KMS-11 (cell line): ENCODE data around the gene PKD1L1.

Source experiments
- H2AFZ ChIP-seq: fragments of 200-600 bp; sonication (generic); 2 replicates; pipeline ENCODE4 v1.6.1; 2016; ENCODE audit warnings: antibody characterized with exemption, mixed run types, low read depth
- H3K27ac ChIP-seq: fragments of 200-600 bp; sonication (generic); 2 replicates; pipeline ENCODE4 v1.6.1; 2016; ENCODE audit warnings: mild to moderate bottlenecking, mixed run types
- H3K27me3 ChIP-seq: fragments of 200-600 bp; sonication (generic); 2 replicates; pipeline ENCODE4 v1.6.1; 2017; ENCODE audit warnings: mild to moderate bottlenecking, low read depth, mixed run types, moderate library complexity; ENCODE audit not compliant: insufficient read depth
- H3K36me3 ChIP-seq: fragments of 200-600 bp; sonication (generic); 2 replicates; pipeline ENCODE4 v1.6.1; 2017; ENCODE audit warnings: mild to moderate bottlenecking, mixed run types; ENCODE audit not compliant: insufficient read depth
- H3K4me1 ChIP-seq: fragments of 200-600 bp; sonication (generic); 2 replicates; pipeline ENCODE4 v1.6.1; 2016; ENCODE audit warnings: mild to moderate bottlenecking, low read depth, mixed run types; ENCODE audit not compliant: poor library complexity, severe bottlenecking
- H3K4me2 ChIP-seq: fragments of 200-600 bp; sonication (generic); 2 replicates; pipeline ENCODE4 v1.7.0; 2016; ENCODE audit warnings: mild to moderate bottlenecking, mixed run types
- H3K4me3 ChIP-seq: fragments of 200-600 bp; sonication (generic); IDR thresholded peaks from 2 replicates; pipeline ENCODE4 v1.6.1; 2017; ENCODE audit warnings: low read depth, low read length, mixed read lengths; ENCODE audit not compliant: insufficient read depth
- H3K79me2 ChIP-seq: fragments of 200-600 bp; sonication (generic); 2 replicates; pipeline ENCODE4 v1.6.1; 2016; ENCODE audit warnings: low read depth, mixed run types; ENCODE audit not compliant: insufficient read depth
- H3K9ac ChIP-seq: fragments of 200-600 bp; sonication (generic); 2 replicates; pipeline ENCODE4 v1.6.1; 2016; ENCODE audit warnings: mild to moderate bottlenecking, mixed run types
- H4K20me1 ChIP-seq: fragments of 200-600 bp; sonication (generic); 2 replicates; pipeline ENCODE4 v1.6.1; 2016; ENCODE audit warnings: mild to moderate bottlenecking, mixed run types; ENCODE audit not compliant: insufficient read depth
- CTCF ChIP-seq: fragments of 200-600 bp; sonication (generic); conservative IDR thresholded peaks from 2 replicates; pipeline ENCODE4 v1.6.1; 2017; ENCODE audit warnings: low read depth, mild to moderate bottlenecking, antibody characterized with exemption, low read length, moderate library complexity, mixed read lengths

The PKD1L1 gene

GRCh38 chr7:47885309-47885986 lies 62.8 kb downstream of the PKD1L1 start:
- Histone ChIP-seq H3K4me2 (peak overlapping the region; percentile 28; the same call in 1 of the 2 replicates), H4K20me1 (no peaks in the 10 kb centered on the region), H3K36me3 (no peaks in the 10 kb centered on the region), H3K4me3 (no peak overlapping the region), H3K4me1 (peaks cover 14% of the 10 kb centered on the region), H3K27me3 (no peaks in the 10 kb centered on the region), H3K9ac (no peak overlapping the region), H2AFZ (peak overlapping the region; percentile 14; the same call in 1 of the 2 replicates), H3K79me2 (no peaks in the 10 kb centered on the region), H3K27ac (no peak overlapping the region)
- TF ChIP-seq CTCF: no peak

- Histone ChIP-seq H4K20me1 (no peaks in the 10 kb centered on the region), H3K27ac (no peak overlapping the region), H3K4me1 (peaks cover 14% of the 10 kb centered on the region), H3K27me3 (no peaks in the 10 kb centered on the region), H3K4me2 (peak overlapping the region; percentile 28; the same call in 1 of the 2 replicates), H3K4me3 (no peak overlapping the region), H3K79me2 (no peaks in the 10 kb centered on the region), H3K9ac (no peak overlapping the region), H2AFZ (peak overlapping the region; percentile 14; the same call in 1 of the 2 replicates), H3K36me3 (no peaks in the 10 kb centered on the region)
- TF ChIP-seq CTCF: no peak
Observed at GRCh38 chr7:47884675-47885074, 63.6 kb downstream of the PKD1L1 start.

GRCh38 chr7:47882635-47883034 lies 65.6 kb downstream of the PKD1L1 start:
- H3K4me2 ChIP-seq: no peak overlapping the region
- no peak overlapping the region for H3K27ac ChIP-seq
- H2AFZ ChIP-seq: no peak overlapping the region
- no peak for TF ChIP-seq CTCF
- H3K27me3 ChIP-seq: no peaks in the 10 kb centered on the region
- H3K9ac ChIP-seq: no peak overlapping the region
- H3K36me3 ChIP-seq: no peaks in the 10 kb centered on the region
- no peak overlapping the region for H3K4me3 ChIP-seq
- no peaks in the 10 kb centered on the region for H4K20me1 ChIP-seq
- H3K79me2 ChIP-seq: no peaks in the 10 kb centered on the region
- peaks cover 14% of the 10 kb centered on the region for H3K4me1 ChIP-seq

GRCh38 chr7:47881256-47881655 lies 67.0 kb downstream of the PKD1L1 start:
- H2AFZ ChIP-seq: no peak overlapping the region
- H3K79me2 ChIP-seq: no peaks in the 10 kb centered on the region
- H3K27ac ChIP-seq: no peak overlapping the region
- no peak overlapping the region for H3K4me2 ChIP-seq
- H3K4me1 ChIP-seq: peaks cover 14% of the 10 kb centered on the region
- H3K4me3 ChIP-seq: no peak overlapping the region
- TF ChIP-seq CTCF: no peak
- H4K20me1 ChIP-seq: no peaks in the 10 kb centered on the region
- H3K27me3 ChIP-seq: no peaks in the 10 kb centered on the region
- H3K36me3 ChIP-seq: no peaks in the 10 kb centered on the region
- no peak overlapping the region for H3K9ac ChIP-seq
